Omental fat pad (tissue), 4 donors: ENCODE data around the gene MKI67. TPM values are rescaled to one million over a fixed set of nuclear protein-coding genes. Genes with fewer than 3 reads are reported as not detected.
"Not testable (repeated sequence)": the region's sequence is repeated elsewhere in the genome, so short reads cannot be mapped to it uniquely, and the experiment has no call there.

Experiments
- ATAC-seq: fragments of 150-250 bp; one replicate; pipeline ENCODE4 v1.9.1; 2016; ENCODE audit warnings: mild to moderate bottlenecking, moderate library complexity; ENCODE audit not compliant: low FRiP score
- DNase-seq: peaks from one replicate; pipeline ENCODE4 v3.0.0-alpha.2; 2019; ENCODE audit warnings: low spot score
- CTCF ChIP-seq, 3 donors: fragments of 450-650 bp; IDR thresholded peaks; one replicate each; pipeline ENCODE4 v1.5.1; 2016 to 2017; ENCODE audit warnings: antibody characterized with exemption in 3 of 3, mild to moderate bottlenecking in 3 of 3, moderate library complexity in 2 of 3
- total RNA-seq, 4 donors: library from RNA; depleted of rRNA; stranded (reverse); fragments of >200 nt; gene quantifications; one replicate each; pipeline ENCODE4 v1.1.0, GENCODE V29; 2016

The MKI67 gene
- total RNA-seq, 4 donors from 2014 or later = 0.63 to 9.6 (median 1.6) TPM

GRCh38 chr10:128167926-128168520 is 41.8 kb upstream of the MKI67 start:
- DNase-seq (no peak), ATAC-seq (no peak)

GRCh38 chr10:128167123-128167522 is 40.9 kb upstream of the MKI67 start:
- not testable (repeated sequence) for ATAC-seq, DNase-seq

More at GRCh38 chr10:128167926-128168520, 41.8 kb upstream of the MKI67 start:
- no peak for TF ChIP-seq CTCF (IDR thresholded peaks at IDR 0.05)

DNA sequence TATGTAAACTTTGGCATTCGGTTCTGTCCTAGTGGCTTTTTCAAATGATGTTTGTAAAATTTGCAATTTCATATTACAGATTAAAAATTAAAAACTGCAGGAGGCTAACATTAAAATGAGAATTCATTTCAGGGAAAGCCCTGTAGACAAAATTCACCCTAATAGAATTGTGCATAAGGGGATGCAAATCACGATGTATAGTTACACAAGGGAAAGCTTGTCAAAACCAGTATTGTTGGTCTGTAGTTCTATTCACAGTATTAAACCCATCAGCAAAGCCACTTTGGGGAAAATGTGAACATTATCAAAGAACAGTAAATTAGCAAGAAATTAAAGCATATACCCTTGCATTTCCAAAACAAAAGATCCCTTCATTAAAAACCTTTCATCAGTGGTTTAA is 39.9 kb upstream of the MKI67 start:
- no peak for DNase-seq

GRCh38 chr10:128165536-128165935 is 39.3 kb upstream of the MKI67 start:
- DNase-seq (no peak), ATAC-seq (no peak)
- TF ChIP-seq CTCF (IDR thresholded peaks at IDR 0.05) = no peak

More for the DNA sequence above, 39.9 kb upstream of the MKI67 start:
- TF ChIP-seq CTCF (IDR thresholded peaks at IDR 0.05) = no peak
- ATAC-seq = no peak

DNA sequence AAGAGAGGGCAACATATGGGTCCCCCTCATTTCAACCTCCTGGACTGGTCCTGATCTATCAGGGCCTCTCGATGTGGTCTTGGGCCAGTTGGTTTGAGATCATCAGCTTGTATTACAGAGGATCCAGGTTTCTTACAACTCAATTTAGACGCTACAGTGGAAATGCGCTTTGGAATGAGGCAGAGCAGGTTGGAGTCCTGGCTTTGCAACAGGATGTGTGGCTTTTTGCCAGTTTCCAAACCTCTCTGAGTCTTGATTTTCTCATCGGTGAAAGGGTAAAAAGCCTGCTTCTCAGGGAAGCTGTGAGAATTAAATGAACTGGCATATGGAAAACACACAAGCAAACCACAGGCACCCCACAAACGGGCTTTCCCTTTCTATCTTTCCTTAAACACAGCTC is 37.5 kb upstream of the MKI67 start:
- DNase-seq (no peak), ATAC-seq (no peak)
- TF ChIP-seq CTCF (IDR thresholded peaks at IDR 0.05) = no peak

DNA sequence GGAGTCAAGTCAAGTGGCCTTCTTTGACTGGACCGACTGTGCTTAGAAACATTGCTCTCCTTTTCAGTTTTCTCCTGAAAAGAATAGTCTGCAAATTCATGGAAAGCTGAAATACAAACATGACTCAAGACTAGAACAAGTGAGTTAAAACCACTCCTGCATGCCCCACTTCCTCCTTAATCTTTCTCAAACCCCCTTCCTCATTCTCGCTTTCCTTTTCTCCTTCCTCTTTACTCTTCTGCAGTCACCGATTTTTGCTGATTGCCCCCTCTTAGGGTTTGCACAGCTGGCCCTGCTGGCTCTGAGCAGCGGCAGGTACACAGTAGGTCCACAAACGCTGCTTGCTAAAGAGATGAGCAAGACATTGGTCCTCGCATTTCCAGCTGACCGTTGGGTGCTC is 34.8 kb upstream of the MKI67 start:
- TF ChIP-seq CTCF (IDR thresholded peaks at IDR 0.05) = no peak
- ATAC-seq (no peak), DNase-seq (no peak)

GRCh38 chr10:128160297-128160711 is 34.1 kb upstream of the MKI67 start:
- no peak for DNase-seq
- no peak for ATAC-seq
- no peak for TF ChIP-seq CTCF (IDR thresholded peaks at IDR 0.05)
